A549 (cell line): ENCODE data around the gene CPA5. TPM values are rescaled to one million over a fixed set of nuclear protein-coding genes. Genes with fewer than 3 reads are reported as not detected.

ENCODE experiments used
- ATAC-seq, 2 experiments: fragments of 200-7000 bp in 1 of 2; fragments of >200 bp in 1 of 2; cut with Nextera tagmentation in 1 of 2; cut with Tn5 transposase in 1 of 2; 3 replicates each; pipeline versions ENCODE4 v1.8.0 to v1.9.1; 2018 to 2020; ENCODE audit warnings: mild to moderate bottlenecking in 1 of 2, moderate library complexity in 1 of 2
- CTCF ChIA-PET: fragments of 300-600 bp; sonication (Branson Sonifier 250); formaldehyde crosslinking; extraction: SDS; loops from one replicate; lab custom pipeline; 2021; ENCODE audit warnings: antibody characterized with exemption, inconsistent platforms; lab: Yijun Ruan, JAX
- POLR2A ChIA-PET: fragments of 350-600 bp; formaldehyde crosslinking; extraction: SDS; loops from one replicate; lab custom pipeline; 2021; ENCODE audit warnings: antibody characterized with exemption, inconsistent platforms; lab: Yijun Ruan, JAX
- DNase-seq, 2 experiments: peaks; one replicate each; pipeline versions ENCODE4 v3.0.0 to v3.0.0-alpha.2; 2011 to 2016; ENCODE audit warnings: low read depth in 1 of 2, low spot score in 1 of 2
- FAIRE-seq: peaks from 2 replicates; lab custom pipeline; 2011; peaks lifted over from hg19 to GRCh38; lab: Jason Lieb, UNC
- H3K27ac ChIP-seq, 2 experiments: fragments of >200 bp; sonication (Bioruptor Twin); formaldehyde crosslinking; 3 replicates each; pipeline ENCODE4 v1.5.1; 2016 to 2017
- H3K4me1 ChIP-seq: fragments of >200 bp; sonication (Bioruptor Twin); formaldehyde crosslinking; 3 replicates; pipeline ENCODE4 v1.6.1; 2016
- H3K4me2 ChIP-seq: fragments of >200 bp; sonication (Bioruptor Twin); formaldehyde crosslinking; 3 replicates; pipeline ENCODE4 v1.6.1; 2016
- H3K4me3 ChIP-seq: fragments of >200 bp; sonication (Bioruptor Twin); formaldehyde crosslinking; 3 replicates; pipeline ENCODE4 v1.5.1; 2016
- H3K9me3 ChIP-seq: fragments of >200 bp; sonication (Bioruptor Twin); formaldehyde crosslinking; 3 replicates; pipeline ENCODE4 v1.6.1; 2016
- BCL3 ChIP-seq: fragments of >200 bp; sonication (Bioruptor Twin); formaldehyde crosslinking; IDR thresholded peaks from 3 replicates; pipeline ENCODE4 v1.6.1; 2016
- CBX2 ChIP-seq: fragments of 200-600 bp; sonication (generic); IDR thresholded peaks from 2 replicates; pipeline ENCODE4 v1.6.1; 2016; ENCODE audit warnings: low read depth, mild to moderate bottlenecking, borderline replicate concordance
- CBX8 ChIP-seq: fragments of 200-600 bp; sonication (generic); IDR thresholded peaks from 2 replicates; pipeline ENCODE4 v1.6.1; 2016
- CEBPB ChIP-seq, 2 experiments: fragments of >200 bp in 1 of 2; sonication (Bioruptor Twin) in 1 of 2; formaldehyde crosslinking in 1 of 2; IDR thresholded peaks; 2 replicates each; pipeline ENCODE4 v1.6.1; 2012 to 2016
- CHD4 ChIP-seq: fragments of 200-600 bp; sonication (generic); IDR thresholded peaks from 2 replicates; pipeline ENCODE4 v1.6.1; 2016; ENCODE audit warnings: antibody characterized with exemption, mild to moderate bottlenecking, borderline replicate concordance
- CTCF ChIP-seq: fragments of >200 bp; sonication (Bioruptor Twin); formaldehyde crosslinking; IDR thresholded peaks from 3 replicates; pipeline ENCODE4 v1.5.1; 2016
- EHF ChIP-seq: fragments of 250-450 bp; sonication (Bioruptor Pico); IDR thresholded peaks from 2 replicates; pipeline ENCODE4 v1.5.0; 2020; ENCODE audit warnings: mild to moderate bottlenecking
- ELK1 ChIP-seq: fragments of 150-350 bp; IDR thresholded peaks from 2 replicates; pipeline ENCODE4 v1.6.1; 2014; ENCODE audit warnings: low read depth, mild to moderate bottlenecking, low read length
- EP300 ChIP-seq, 2 experiments: fragments of >200 bp; sonication (Bioruptor Twin); formaldehyde crosslinking; IDR thresholded peaks; 2 replicates in 1 of 2; 3 replicates in 1 of 2; pipeline ENCODE4 v1.6.1; 2016 to 2017
- FOSL2 ChIP-seq, 2 experiments: fragments of 450-650 bp in 1 of 2; fragments of >200 bp in 1 of 2; sonication (Bioruptor Twin) in 1 of 2; formaldehyde crosslinking; IDR thresholded peaks; 2 replicates each; pipeline versions ENCODE4 v1.5.0 to v1.6.1; 2016 to 2020; ENCODE audit warnings: mild to moderate bottlenecking in 1 of 2, moderate library complexity in 1 of 2
- FOXS1 ChIP-seq: fragments of 250-450 bp; sonication (Bioruptor Pico); IDR thresholded peaks from 2 replicates; pipeline ENCODE4 v1.5.0; 2020; ENCODE audit warnings: mild to moderate bottlenecking, moderate library complexity
- GATA3 ChIP-seq: IDR thresholded peaks from 2 replicates; pipeline ENCODE4 v1.6.1; 2012; ENCODE audit warnings: borderline replicate concordance
- HDAC2 ChIP-seq: fragments of 200-600 bp; sonication (generic); IDR thresholded peaks from 2 replicates; pipeline ENCODE4 v1.6.1; 2016
- HES2 ChIP-seq: fragments of >200 bp; sonication (Bioruptor Twin); formaldehyde crosslinking; IDR thresholded peaks from 2 replicates; pipeline ENCODE4 v1.6.1; 2016
- HMGXB4 ChIP-seq: fragments of 250-450 bp; sonication (Bioruptor Pico); IDR thresholded peaks from 2 replicates; pipeline ENCODE4 v1.5.0; 2021; ENCODE audit warnings: mild to moderate bottlenecking, moderate library complexity, borderline replicate concordance
- HOXA7 ChIP-seq: fragments of 250-450 bp; sonication (Bioruptor Pico); IDR thresholded peaks from 2 replicates; pipeline ENCODE4 v1.5.0; 2020; ENCODE audit warnings: mild to moderate bottlenecking, moderate library complexity
- MAFK ChIP-seq: fragments of 450-650 bp; IDR thresholded peaks from 2 replicates; pipeline ENCODE4 v1.6.1; 2014; ENCODE audit not compliant: partially characterized antibody
- POLR2A ChIP-seq: IDR thresholded peaks from 2 replicates; pipeline ENCODE4 v1.6.1; 2012; ENCODE audit warnings: mild to moderate bottlenecking, low read length
- RCOR1 ChIP-seq: fragments of 150-350 bp; IDR thresholded peaks from 2 replicates; pipeline ENCODE4 v1.6.1; 2014; ENCODE audit warnings: antibody characterized with exemption, low read length, low read depth
- SMC3 ChIP-seq: fragments of >200 bp; sonication (Bioruptor Twin); formaldehyde crosslinking; IDR thresholded peaks from 3 replicates; pipeline ENCODE4 v1.6.1; 2018; ENCODE audit warnings: inconsistent platforms
- TP53 ChIP-seq: fragments of 250-450 bp; sonication (Bioruptor Pico); IDR thresholded peaks from 2 replicates; pipeline ENCODE4 v1.5.0; 2021; ENCODE audit warnings: mild to moderate bottlenecking, moderate library complexity
- WGBS: methylation state at CpG from one replicate; pipeline ENCODE4 v1.1.6; 2017; ENCODE audit errors: missing lambda C conversion rate; 5-methylcytosine and 5-hydroxymethylcytosine counted together
- polyA plus RNA-seq, 4 experiments: library from polyadenylated mRNA; depleted of rRNA in 3 of 4; stranded (reverse); fragments of >200 nt; fragmentation: RNase III in 1 of 4; extraction: RNeasy Plus Mini Kit Qiagen cat#74134 plus additional on column Dnase treatment in 1 of 4; gene quantifications; 2 replicates in 3 of 4; 3 replicates in 1 of 4; pipeline ENCODE4 v1.2.3, GENCODE V29; 2011 to 2017

The CPA5 gene
- polyA plus RNA-seq, 2 of the 4 experiments (the other 2 are of a cell fraction), result not detected

- no peak for FAIRE-seq
- DNase-seq, result no peak
- CTCF ChIA-PET, result interaction anchor here (0.7 kb wide), 1 partner anchor 240 kb away, joined by 3 read pairs; no protein-coding TSS in a partner anchor
- H3K4me3 ChIP-seq, result no peak overlapping the region
- no peak overlapping the region for H3K27ac ChIP-seq
- POLR2A ChIA-PET, result no interaction called here
- no peaks in the 10 kb centered on the region for H3K9me3 ChIP-seq
- no peak overlapping the region for H3K4me2 ChIP-seq
- TF ChIP-seq EP300 (IDR thresholded peaks at IDR 0.05), result no peak
- no peak for TF ChIP-seq POLR2A
- no peak for TF ChIP-seq CEBPB (IDR thresholded peaks at IDR 0.05)
- no peak for TF ChIP-seq HDAC2
- TF ChIP-seq CTCF, result no peak
- no peak for TF ChIP-seq SMC3
- TF ChIP-seq TP53, result no peak
- TF ChIP-seq EHF (CRISPR knock-in tag), result no peak
- TF ChIP-seq HES2, result no peak
- no peak for TF ChIP-seq HMGXB4 (CRISPR knock-in tag)
- no peak for TF ChIP-seq FOSL2 (IDR thresholded peaks at IDR 0.05)
- TF ChIP-seq FOSL2 (CRISPR knock-in tag; IDR thresholded peaks at IDR 0.05), result no peak
- TF ChIP-seq GATA3, result no peak
- no peak for TF ChIP-seq CBX2
- no peak for TF ChIP-seq CHD4
- no peak for TF ChIP-seq CBX8
- TF ChIP-seq HOXA7, result no peak
- TF ChIP-seq MAFK, result no peak
- TF ChIP-seq, all 56 proteins: peak for 0
- no peaks in the 10 kb centered on the region for H3K4me1 ChIP-seq
- 77% methylated on average over 4 of the region's 4 CpGs for WGBS
- ATAC-seq, result no peak
These were observed 55.5 kb downstream of the CPA5 start for GRCh38 chr7:130400120-130400572.

GRCh38 chr7:130401101-130401500, 56.5 kb downstream of the CPA5 start:
- ChIA-PET CTCF (no interaction called here), POLR2A (no interaction called here)
- DNase-seq, result no peak
- 84% methylated on average over 1 of the region's 1 CpG for WGBS
- no peak for ATAC-seq
- Histone ChIP-seq H3K4me3 (no peak overlapping the region), H3K4me2 (no peak overlapping the region), H3K27ac (no peak overlapping the region), H3K9me3 (no peaks in the 10 kb centered on the region), H3K4me1 (no peaks in the 10 kb centered on the region)
- TF ChIP-seq RCOR1 (no peak), BCL3 (no peak), ELK1 (no peak), FOXS1 (no peak), POLR2A (no peak)
- FAIRE-seq, result no peak
